VCaP (cell line): ENCODE measurements around the gene ZNF492.
"Not testable (repeated sequence)": the region's sequence is repeated elsewhere in the genome, so short reads cannot be mapped to it uniquely, and the experiment has no call there.

Experiments
- H3K27ac ChIP-seq: fragments of 450-650 bp; 2 replicates; pipeline ENCODE4 v1.5.1; 2017
- CTCF ChIP-seq: fragments of 450-650 bp; conservative IDR thresholded peaks from 2 replicates; pipeline ENCODE4 v1.5.1; 2017; ENCODE audit warnings: mild to moderate bottlenecking, moderate library complexity

ZNF492 gene

DNA sequence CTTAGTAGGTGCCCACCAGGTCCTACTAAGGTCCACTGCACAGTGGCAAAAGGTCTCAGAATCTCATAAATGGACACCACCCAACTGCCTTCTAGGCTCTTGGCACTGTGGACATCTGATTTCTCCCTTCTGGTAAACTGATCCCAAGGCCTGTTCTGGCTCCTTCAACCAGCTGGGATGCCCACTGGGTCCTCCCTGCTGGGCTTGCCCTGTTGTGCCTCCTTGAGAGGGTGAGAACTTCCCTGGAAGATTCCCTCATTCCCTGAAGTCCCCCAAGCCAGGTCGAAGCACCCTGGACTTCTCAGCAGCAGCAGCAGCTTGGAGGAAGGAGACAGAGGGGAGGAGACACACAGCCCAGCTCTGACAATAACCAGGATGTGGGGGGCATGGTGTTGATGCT is 6.6 kb upstream of the ZNF492 start:
- TF ChIP-seq CTCF, result no peak

DNA sequence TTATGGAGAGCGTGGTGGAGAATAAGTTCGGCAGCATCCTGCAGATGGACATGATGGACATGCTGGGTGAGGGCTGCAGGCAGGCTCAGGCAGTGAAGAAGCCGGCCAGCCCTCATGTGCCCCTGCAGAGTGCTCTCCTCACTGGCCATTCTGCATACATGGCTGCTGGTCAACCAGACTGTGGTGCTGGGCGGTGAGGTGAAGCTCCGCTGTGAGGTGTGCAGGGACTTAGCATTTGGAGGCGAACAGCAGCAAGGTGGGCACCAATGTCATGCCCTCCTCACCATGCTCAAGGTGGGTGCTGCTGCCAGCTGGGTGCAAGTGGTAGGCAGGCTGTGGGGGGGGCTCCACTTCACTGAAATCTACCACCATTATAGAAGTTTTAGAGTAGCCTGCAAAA is 5.7 kb upstream of the ZNF492 start:
- H3K27ac ChIP-seq, result no peak overlapping the region
- no peak for TF ChIP-seq CTCF

More for the DNA sequence above, 6.6 kb upstream of the ZNF492 start:
- no peak overlapping the region for H3K27ac ChIP-seq

DNA sequence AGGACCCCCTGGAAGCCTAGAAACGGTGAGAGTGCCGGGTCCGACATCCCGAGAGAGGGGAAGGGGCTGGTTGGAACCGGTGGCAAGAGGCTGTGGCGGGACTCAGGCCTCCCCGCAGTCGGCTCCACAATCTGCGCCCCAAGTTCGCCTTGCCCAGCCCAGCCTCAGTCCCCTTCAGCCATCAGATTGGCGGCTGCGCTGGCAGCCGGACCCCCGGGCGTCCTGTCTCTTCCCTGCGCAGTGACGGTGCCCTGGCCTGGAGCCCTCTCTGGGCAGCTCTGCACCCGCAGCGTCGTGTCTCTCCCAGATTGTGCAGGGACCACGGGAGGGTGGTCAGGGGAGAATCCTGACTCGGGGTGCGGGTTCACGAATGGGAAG is 315 bp downstream of the ZNF492 start:
- TF ChIP-seq CTCF, result no peak
- H3K27ac ChIP-seq, result no peak overlapping the region

DNA sequence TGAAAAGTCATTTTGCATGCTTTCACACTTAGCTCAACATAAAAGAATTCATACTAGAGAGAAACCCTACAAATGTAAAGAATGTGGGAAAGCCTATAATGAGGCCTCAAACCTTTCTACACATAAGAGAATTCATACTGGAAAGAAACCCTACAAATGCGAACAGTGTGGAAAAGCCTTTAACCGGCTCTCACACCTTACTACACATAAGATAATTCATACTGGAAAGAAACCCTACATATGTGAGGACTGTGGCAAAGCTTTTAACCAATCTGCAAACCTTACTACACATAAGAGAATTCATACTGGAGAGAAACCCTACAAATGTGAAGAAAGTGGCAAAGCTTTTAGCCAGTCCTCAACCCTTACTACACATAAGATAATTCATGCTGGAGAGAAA is 51.4 kb downstream of the ZNF492 start:
- not testable (repeated sequence) for H3K27ac ChIP-seq

DNA sequence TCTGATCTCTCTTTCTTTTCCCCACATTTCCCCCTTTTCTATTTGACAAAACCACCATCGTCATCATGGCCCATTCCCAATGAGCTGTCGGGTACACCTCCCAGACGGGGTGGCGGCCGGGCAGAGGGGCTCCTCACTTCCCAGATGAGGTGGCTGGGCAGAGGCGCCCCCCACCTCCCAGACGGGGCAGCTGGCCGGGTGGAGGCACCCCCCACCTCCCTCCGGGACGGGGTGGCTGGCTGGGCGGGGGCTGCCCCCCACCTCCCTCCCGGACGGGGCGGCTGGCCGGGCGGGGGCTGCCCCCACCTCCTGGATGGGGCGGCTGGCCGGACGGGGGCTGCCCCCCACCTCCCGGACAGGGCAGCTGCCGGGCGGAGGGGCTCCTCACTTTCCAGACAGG is 68.5 kb downstream of the ZNF492 start:
- H3K27ac ChIP-seq, result not testable (repeated sequence)

DNA sequence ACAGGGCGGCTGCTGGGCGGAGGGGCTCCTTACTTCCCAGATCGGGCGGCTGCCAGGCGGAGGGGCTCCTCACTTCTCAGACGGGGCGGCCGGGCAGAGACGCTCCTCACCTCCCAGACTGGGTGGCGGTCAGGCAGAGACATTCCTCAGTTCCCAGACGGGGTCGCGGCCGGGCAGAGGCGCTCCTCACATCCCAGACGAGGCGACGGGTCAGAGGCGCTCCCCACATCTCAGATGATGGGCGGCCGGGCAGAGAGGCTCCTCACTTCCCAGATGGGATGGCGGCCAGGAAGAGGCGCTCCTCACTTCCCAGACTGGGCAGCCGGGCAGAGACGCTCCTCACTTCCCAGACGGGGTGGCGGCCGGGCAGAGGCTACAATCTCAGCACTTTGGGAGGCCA is 69.0 kb downstream of the ZNF492 start:
- not testable (repeated sequence) for H3K27ac ChIP-seq

DNA sequence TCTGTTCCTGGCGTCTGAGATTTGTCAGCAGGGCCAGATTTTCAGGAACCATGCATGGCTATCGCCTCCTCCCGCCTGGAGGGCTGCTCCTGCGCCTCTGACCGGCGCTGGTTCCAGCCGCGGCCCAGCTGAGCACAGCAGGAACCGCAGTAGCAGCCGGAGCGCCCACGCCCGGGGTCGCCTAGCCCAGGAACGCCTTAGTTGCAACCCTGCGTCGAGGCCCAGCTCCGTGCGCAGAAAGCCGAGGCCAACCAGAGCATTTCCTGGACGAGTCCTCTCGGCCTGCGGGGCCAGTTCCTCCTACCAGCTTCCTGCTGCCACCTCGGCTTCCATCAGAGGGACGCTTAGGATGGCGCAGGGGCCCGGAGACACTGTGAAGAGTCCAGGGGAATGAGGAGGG is 74.9 kb downstream of the ZNF492 start:
- no peak for TF ChIP-seq CTCF

More for the DNA sequence above, 74.9 kb downstream of the ZNF492 start:
- H3K27ac ChIP-seq, result no peak overlapping the region
